Loucy (cell line): ENCODE measurements around the gene TMEM271.

Experiments used
- H2AFZ ChIP-seq: fragments of 200-600 bp; sonication (generic); 2 replicates; pipeline ENCODE4 v1.6.0; 2016; ENCODE audit warnings: antibody characterized with exemption, mild to moderate bottlenecking, low read length, moderate library complexity
- H3F3A ChIP-seq: fragments of 200-600 bp; 2 replicates; pipeline ENCODE4 v1.6.0; 2016; ENCODE audit warnings: antibody characterized with exemption, low read depth, mild to moderate bottlenecking
- H3K27me3 ChIP-seq: fragments of 200-600 bp; sonication (generic); 2 replicates; pipeline ENCODE4 v1.6.1; 2014; ENCODE audit warnings: low read length, mild to moderate bottlenecking; ENCODE audit not compliant: insufficient read depth, poor library complexity, severe bottlenecking
- H3K36me3 ChIP-seq: fragments of 200-600 bp; sonication (generic); 2 replicates; pipeline ENCODE4 v1.6.1; 2016; ENCODE audit warnings: low read length; ENCODE audit not compliant: insufficient read depth
- H3K4me1 ChIP-seq: fragments of 200-600 bp; sonication (generic); 2 replicates; pipeline ENCODE4 v1.5.1; 2014; ENCODE audit warnings: low read length, mild to moderate bottlenecking; ENCODE audit not compliant: insufficient read depth, poor library complexity, severe bottlenecking
- H3K4me2 ChIP-seq: fragments of 200-600 bp; sonication (generic); 2 replicates; pipeline ENCODE4 v1.6.0; 2014; ENCODE audit warnings: antibody characterized with exemption, low read length, low read depth, mild to moderate bottlenecking; ENCODE audit not compliant: poor library complexity, severe bottlenecking
- H3K4me3 ChIP-seq: fragments of 200-600 bp; sonication (generic); 2 replicates; pipeline ENCODE4 v1.5.1; 2014; ENCODE audit warnings: low read length, mild to moderate bottlenecking, mixed read lengths; ENCODE audit not compliant: poor library complexity, severe bottlenecking
- H3K79me2 ChIP-seq: fragments of 200-600 bp; sonication (generic); 2 replicates; pipeline ENCODE4 v1.6.1; 2014; ENCODE audit warnings: low read length; ENCODE audit not compliant: insufficient read depth
- H3K9ac ChIP-seq: fragments of 200-600 bp; sonication (generic); 2 replicates; pipeline ENCODE4 v1.6.0; 2014; ENCODE audit warnings: mild to moderate bottlenecking, low read depth, low read length, moderate library complexity; ENCODE audit not compliant: poor library complexity, severe bottlenecking
- H3K9me2 ChIP-seq: fragments of 200-600 bp; sonication (generic); replicated peaks from 2 replicates; pipeline ENCODE4 v1.6.1; 2016; ENCODE audit warnings: low read depth, low read length, mixed read lengths
- H3K9me3 ChIP-seq: fragments of 200-600 bp; sonication (generic); 2 replicates; pipeline ENCODE4 v1.6.1; 2014; ENCODE audit warnings: mild to moderate bottlenecking, antibody characterized with exemption, low read length, low read depth; ENCODE audit not compliant: insufficient read depth
- H4K20me1 ChIP-seq: fragments of 200-600 bp; sonication (generic); 2 replicates; pipeline ENCODE4 v1.6.0; 2014; ENCODE audit warnings: antibody characterized with exemption, low read length, mild to moderate bottlenecking; ENCODE audit not compliant: insufficient read depth, poor library complexity, severe bottlenecking
- EZH2phosphoT487 ChIP-seq: fragments of 200-600 bp; IDR thresholded peaks from 2 replicates; pipeline ENCODE4 v1.6.1; 2018; ENCODE audit warnings: antibody characterized with exemption, mild to moderate bottlenecking, moderate library complexity, borderline replicate concordance
- TF ChIP-seq, protein P1 (sequence below): fragments of 200-600 bp; sonication (generic); conservative IDR thresholded peaks from 2 replicates; pipeline ENCODE4 v1.5.1; 2014; ENCODE audit warnings: mild to moderate bottlenecking, antibody characterized with exemption, low read length

TMEM271 gene

GRCh38 chr4:530017-530781, 45.9 kb downstream of the TMEM271 start:
- H2AFZ ChIP-seq: no peak overlapping the region
- H3K4me3 ChIP-seq: no peak overlapping the region
- no peaks in the 10 kb centered on the region for H3K27me3 ChIP-seq
- H3K9ac ChIP-seq: no peak overlapping the region
- no peak overlapping the region for H3K4me2 ChIP-seq
- no peaks in the 10 kb centered on the region for H3K79me2 ChIP-seq
- peaks cover 26% of the 10 kb centered on the region; the same call in 1 of the 2 replicates for H3K36me3 ChIP-seq
- TF ChIP-seq EZH2phosphoT487: no peak
- TF ChIP-seq, protein P1, sequence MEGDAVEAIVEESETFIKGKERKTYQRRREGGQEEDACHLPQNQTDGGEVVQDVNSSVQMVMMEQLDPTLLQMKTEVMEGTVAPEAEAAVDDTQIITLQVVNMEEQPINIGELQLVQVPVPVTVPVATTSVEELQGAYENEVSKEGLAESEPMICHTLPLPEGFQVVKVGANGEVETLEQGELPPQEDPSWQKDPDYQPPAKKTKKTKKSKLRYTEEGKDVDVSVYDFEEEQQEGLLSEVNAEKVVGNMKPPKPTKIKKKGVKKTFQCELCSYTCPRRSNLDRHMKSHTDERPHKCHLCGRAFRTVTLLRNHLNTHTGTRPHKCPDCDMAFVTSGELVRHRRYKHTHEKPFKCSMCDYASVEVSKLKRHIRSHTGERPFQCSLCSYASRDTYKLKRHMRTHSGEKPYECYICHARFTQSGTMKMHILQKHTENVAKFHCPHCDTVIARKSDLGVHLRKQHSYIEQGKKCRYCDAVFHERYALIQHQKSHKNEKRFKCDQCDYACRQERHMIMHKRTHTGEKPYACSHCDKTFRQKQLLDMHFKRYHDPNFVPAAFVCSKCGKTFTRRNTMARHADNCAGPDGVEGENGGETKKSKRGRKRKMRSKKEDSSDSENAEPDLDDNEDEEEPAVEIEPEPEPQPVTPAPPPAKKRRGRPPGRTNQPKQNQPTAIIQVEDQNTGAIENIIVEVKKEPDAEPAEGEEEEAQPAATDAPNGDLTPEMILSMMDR: no peak
- no peaks in the 10 kb centered on the region for H3K9me3 ChIP-seq
- H3K4me1 ChIP-seq: no peaks in the 10 kb centered on the region
- H4K20me1 ChIP-seq: no peaks in the 10 kb centered on the region
- no peaks in the 10 kb centered on the region for H3F3A ChIP-seq
- no peaks in the 10 kb centered on the region for H3K9me2 ChIP-seq

DNA sequence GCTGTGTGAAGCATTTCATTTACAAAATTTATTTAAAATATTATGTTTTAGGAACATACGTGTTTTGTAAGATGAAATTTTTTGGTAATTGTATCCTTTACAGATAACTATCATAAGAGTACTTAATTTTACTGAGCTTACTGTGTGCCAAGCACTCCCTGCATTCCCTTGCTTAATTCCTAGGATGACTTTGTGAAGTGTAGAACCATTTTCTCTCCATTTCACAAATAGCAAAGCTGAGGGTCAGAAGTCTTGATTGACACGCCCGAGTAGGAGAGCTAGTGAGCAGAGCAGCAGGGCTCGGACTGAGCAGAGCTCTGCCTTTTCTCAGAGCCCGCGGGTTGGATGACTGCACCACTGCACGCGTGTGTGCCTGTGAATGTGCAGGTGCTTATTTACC, 46.5 kb downstream of the TMEM271 start:
- no peaks in the 10 kb centered on the region for H3F3A ChIP-seq
- no peaks in the 10 kb centered on the region for H3K4me1 ChIP-seq
- no peaks in the 10 kb centered on the region for H3K9me3 ChIP-seq
- H3K9me2 ChIP-seq: no peaks in the 10 kb centered on the region
- peaks cover 27% of the 10 kb centered on the region; the same call in 1 of the 2 replicates for H3K36me3 ChIP-seq
- no peak overlapping the region for H3K4me3 ChIP-seq
- H3K79me2 ChIP-seq: no peaks in the 10 kb centered on the region
- H4K20me1 ChIP-seq: no peaks in the 10 kb centered on the region
- TF ChIP-seq, protein P1: no peak
- no peak for TF ChIP-seq EZH2phosphoT487
- H3K4me2 ChIP-seq: no peak overlapping the region
- no peak overlapping the region for H2AFZ ChIP-seq
- no peak overlapping the region for H3K9ac ChIP-seq
- H3K27me3 ChIP-seq: no peaks in the 10 kb centered on the region

DNA sequence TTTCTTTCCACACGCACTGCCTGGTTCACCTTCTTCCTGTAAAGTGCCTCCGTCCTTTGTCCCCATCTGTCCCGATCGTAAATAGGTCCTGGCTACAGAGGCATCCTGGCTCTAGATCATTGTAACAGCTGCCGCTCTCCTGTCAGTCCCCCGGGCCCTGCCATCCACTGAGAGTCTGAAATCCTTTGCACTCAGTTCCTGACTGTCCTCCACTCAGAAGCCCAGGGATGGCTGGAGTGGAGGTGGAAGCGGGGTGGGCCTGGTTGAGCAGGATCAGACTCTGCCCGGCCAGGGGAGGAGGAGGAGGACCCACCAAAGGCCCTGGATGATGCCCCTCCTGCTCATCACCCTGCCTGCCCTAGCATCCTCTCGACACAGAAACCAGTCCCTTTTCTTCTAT, 47.3 kb downstream of the TMEM271 start:
- Histone ChIP-seq H3K4me1 (no peaks in the 10 kb centered on the region), H3K27me3 (no peaks in the 10 kb centered on the region), H2AFZ (no peak overlapping the region), H3F3A (no peaks in the 10 kb centered on the region), H3K36me3 (peaks cover 29% of the 10 kb centered on the region; the same call in 1 of the 2 replicates), H4K20me1 (no peaks in the 10 kb centered on the region), H3K9me2 (no peaks in the 10 kb centered on the region), H3K4me3 (no peak overlapping the region), H3K4me2 (no peak overlapping the region), H3K79me2 (no peaks in the 10 kb centered on the region), H3K9me3 (no peaks in the 10 kb centered on the region), H3K9ac (no peak overlapping the region)
- no peak for TF ChIP-seq EZH2phosphoT487
- TF ChIP-seq, protein P1: no peak
